Measurements from ENCODE around the gene ZBTB18. TPM values are rescaled to one million over a fixed set of nuclear protein-coding genes. Genes with fewer than 3 reads are reported as not detected.

ZBTB18 gene
- total RNA-seq, 4 donors from 2014 or later: 6.9 to 10.3 (median 8.9) TPM

DNA sequence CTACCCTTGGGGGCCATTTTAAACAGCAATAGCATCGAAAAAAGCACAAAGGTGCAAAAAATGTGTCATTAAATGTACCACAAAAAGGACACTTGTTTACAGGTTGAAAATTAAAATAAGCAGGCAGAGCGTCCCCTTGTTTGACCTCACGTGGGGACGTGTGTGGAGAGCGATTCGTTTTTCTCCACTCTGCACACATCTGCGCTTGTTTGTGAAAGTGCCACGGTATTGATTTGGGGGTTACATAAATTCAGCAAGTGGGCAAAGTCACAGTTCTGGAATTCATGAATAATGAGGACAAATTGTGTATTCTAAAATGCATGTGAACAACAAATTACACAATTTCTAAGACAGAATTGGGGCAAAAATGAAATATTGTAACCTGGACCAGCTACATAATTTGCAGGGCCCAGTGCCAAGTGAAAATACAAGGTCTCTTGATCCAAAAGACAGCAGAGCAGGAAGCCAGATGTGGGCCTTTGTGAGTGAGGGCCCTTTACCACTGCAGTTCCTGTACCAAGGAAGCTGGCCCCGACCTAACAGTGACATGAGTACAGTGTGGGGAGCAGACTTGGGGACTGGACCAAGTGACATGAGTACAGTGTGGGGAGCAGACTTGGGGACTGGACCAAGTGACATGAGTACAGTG, 43.9 kb downstream of the ZBTB18 start:
- H3K27ac ChIP-seq: no peak overlapping the region
- H3K27me3 ChIP-seq: peaks cover 0 to 19% of the 10 kb centered on the region in 2 donors
- WGBS, 2 donors: 81 to 86% methylated on average over 9 of the region's 9 CpGs
- no peaks in the 10 kb centered on the region for H3K36me3 ChIP-seq
- peaks cover 0 to 7% (median 0%) of the 10 kb centered on the region in 4 donors for H3K9me3 ChIP-seq
- no peak overlapping the region for H3K4me3 ChIP-seq
- no peak for TF ChIP-seq POLR2A (IDR thresholded peaks at IDR 0.05)
- TF ChIP-seq CTCF (IDR thresholded peaks at IDR 0.05): no peak
- TF ChIP-seq EP300 (IDR thresholded peaks at IDR 0.05): no peak
- DNase-seq (ENCODE audit: low spot score in 2 of 2): no peak
- no peaks in the 10 kb centered on the region for H3K4me1 ChIP-seq

- Histone ChIP-seq H3K9me3 (peaks cover 0 to 7% (median 0%) of the 10 kb centered on the region in 4 donors), H3K27ac (no peak overlapping the region), H3K4me1 (no peaks in the 10 kb centered on the region), H3K36me3 (no peaks in the 10 kb centered on the region), H3K27me3 (peaks cover 0 to 19% of the 10 kb centered on the region in 2 donors), H3K4me3 (no peak overlapping the region)
- no peak for DNase-seq (ENCODE audit: low spot score in 2 of 2)
- 80 to 87% methylated on average over 4 of the region's 4 CpGs for WGBS, 2 donors
- no peak for TF ChIP-seq POLR2A (IDR thresholded peaks at IDR 0.05)
- TF ChIP-seq EP300 (IDR thresholded peaks at IDR 0.05): no peak
- TF ChIP-seq CTCF (IDR thresholded peaks at IDR 0.05): no peak
These were observed 44.4 kb downstream of the ZBTB18 start for GRCh38 chr1:244095529-244095911.

DNA sequence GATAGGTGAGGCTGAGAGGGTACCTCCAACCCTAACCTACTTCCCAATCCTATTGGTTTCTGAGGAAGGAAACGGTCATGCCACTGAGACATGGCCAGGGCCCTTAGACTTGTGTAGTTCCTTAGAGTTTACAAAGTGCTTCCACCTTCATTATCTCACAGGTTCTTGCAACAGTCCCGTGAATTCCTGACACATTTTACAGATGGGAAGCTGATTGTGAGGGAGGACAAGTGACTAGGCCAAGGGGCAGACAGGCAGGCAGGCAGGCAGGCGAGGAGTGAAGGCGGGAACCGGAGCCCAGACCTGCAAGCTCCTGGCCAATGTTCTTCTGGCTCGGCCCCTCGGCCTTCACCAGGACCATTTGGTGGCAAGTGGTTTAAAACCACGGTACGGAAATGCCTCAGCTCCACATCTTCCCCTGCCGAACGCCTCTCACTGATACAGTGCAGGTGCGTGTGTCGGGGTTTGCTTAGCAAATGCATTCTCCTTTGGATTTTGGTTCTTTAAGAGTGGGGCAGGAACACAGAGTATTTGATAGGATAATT, 45.1 kb downstream of the ZBTB18 start:
- H3K27ac ChIP-seq: no peak overlapping the region
- no peaks in the 10 kb centered on the region for H3K36me3 ChIP-seq
- peaks cover 0 to 25% of the 10 kb centered on the region in 2 donors for H3K27me3 ChIP-seq
- no peak for TF ChIP-seq CTCF (IDR thresholded peaks at IDR 0.05)
- TF ChIP-seq EP300 (IDR thresholded peaks at IDR 0.05): no peak
- no peak for TF ChIP-seq POLR2A (IDR thresholded peaks at IDR 0.05)
- no peak overlapping the region for H3K4me3 ChIP-seq
- no peak for DNase-seq (ENCODE audit: low spot score in 2 of 2)
- 94 to 96% methylated on average over 13 of the region's 13 CpGs for WGBS, 2 donors
- no peaks in the 10 kb centered on the region for H3K4me1 ChIP-seq
- H3K9me3 ChIP-seq: peaks cover 0 to 7% (median 0%) of the 10 kb centered on the region in 4 donors

DNA sequence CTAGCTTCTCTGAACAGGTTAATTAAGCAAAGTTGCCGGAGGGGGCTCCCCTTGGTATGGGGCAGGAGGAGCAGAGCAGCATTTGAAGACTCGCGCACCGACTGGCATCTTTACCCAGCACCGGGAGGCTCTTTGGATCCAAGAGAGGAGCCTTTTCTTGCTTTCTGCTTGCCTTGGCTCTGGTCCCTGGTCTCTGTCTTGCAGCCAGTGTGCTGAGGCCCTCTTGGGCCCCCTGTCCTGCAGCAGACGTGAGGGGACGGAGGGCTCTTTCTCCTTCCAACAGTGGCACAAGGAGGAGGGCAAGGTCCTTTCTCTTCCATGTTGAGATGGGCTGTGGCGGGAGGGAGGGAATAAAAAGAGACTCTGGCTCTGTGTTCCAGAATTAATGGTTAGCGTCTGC, 45.6 kb downstream of the ZBTB18 start:
- TF ChIP-seq CTCF (IDR thresholded peaks at IDR 0.05) (no peak), POLR2A (IDR thresholded peaks at IDR 0.05) (no peak), EP300 (IDR thresholded peaks at IDR 0.05) (no peak)
- no peak for DNase-seq (ENCODE audit: low spot score in 2 of 2)
- peaks cover 0 to 7% (median 0%) of the 10 kb centered on the region in 4 donors for H3K9me3 ChIP-seq
- WGBS, 2 donors: 82 to 85% methylated on average over 9 of the region's 9 CpGs
- H3K36me3 ChIP-seq: no peaks in the 10 kb centered on the region
- peaks cover 0 to 25% of the 10 kb centered on the region in 2 donors for H3K27me3 ChIP-seq
- H3K27ac ChIP-seq: no peak overlapping the region
- H3K4me3 ChIP-seq: no peak overlapping the region
- no peaks in the 10 kb centered on the region for H3K4me1 ChIP-seq
